PC-3 (cell line): Measurements from ENCODE around the gene TFEC. TPM values are rescaled to one million over a fixed set of nuclear protein-coding genes. Genes with fewer than 3 reads are reported as not detected.

Experiments used
- ATAC-seq: fragments of 200-7000 bp; cut with Tn5 transposase; 2 replicates; pipeline ENCODE4 v1.9.1; 2020; ENCODE audit warnings: mild to moderate bottlenecking, moderate library complexity
- BruUV-seq: library from RNA; stranded (reverse); fragments of 400-500 nt; replicated peaks from 2 replicates; lab custom pipeline; 2021; lab: Mats Ljungman, UMichigan
- CTCF ChIA-PET: fragments of 300-600 bp; sonication (Branson Sonifier 250); formaldehyde crosslinking; loops from one replicate; lab custom pipeline; 2022; ENCODE audit warnings: antibody characterized with exemption; lab: Charles Lee
- POLR2A ChIA-PET: fragments of 300-600 bp; sonication (Branson Sonifier 250); formaldehyde crosslinking; loops from one replicate; lab custom pipeline; 2022; ENCODE audit warnings: antibody characterized with exemption; ENCODE audit not compliant: unreplicated experiment; lab: Charles Lee
- DNase-seq: peaks from one replicate; pipeline ENCODE4 v3.0.0-alpha.2; 2015
- H2AFZ ChIP-seq: fragments of 300-600 bp; sonication (generic); 2 replicates; pipeline ENCODE4 v1.6.0; 2016; ENCODE audit warnings: antibody characterized with exemption, low read length
- H3F3A ChIP-seq: fragments of 300-600 bp; sonication (generic); one replicate; pipeline ENCODE4 v1.6.0; 2017; ENCODE audit warnings: antibody characterized with exemption, low read length, control low read depth, mild to moderate bottlenecking; ENCODE audit not compliant: unreplicated experiment
- H3K27ac ChIP-seq: fragments of 300-600 bp; sonication (generic); 2 replicates; pipeline ENCODE4 v1.5.1; 2016; ENCODE audit warnings: mild to moderate bottlenecking, low read length
- H3K27me3 ChIP-seq: fragments of 300-600 bp; sonication (generic); 2 replicates; pipeline ENCODE4 v1.6.1; 2016; ENCODE audit warnings: low read length, mixed read lengths
- H3K36me3 ChIP-seq: fragments of 300-600 bp; sonication (generic); 2 replicates; pipeline ENCODE4 v1.6.1; 2016; ENCODE audit warnings: low read depth, mixed run types, low read length, mixed read lengths
- H3K4me1 ChIP-seq: fragments of 300-600 bp; sonication (generic); 2 replicates; pipeline ENCODE4 v1.5.1; 2016; ENCODE audit warnings: low read length; ENCODE audit not compliant: insufficient read depth
- H3K4me2 ChIP-seq: fragments of 300-600 bp; sonication (generic); 2 replicates; pipeline ENCODE4 v1.6.0; 2016; ENCODE audit warnings: low read length
- H3K4me3 ChIP-seq: fragments of 300-600 bp; sonication (generic); 2 replicates; pipeline ENCODE4 v1.5.1; 2016; ENCODE audit warnings: mild to moderate bottlenecking, low read length, mixed read lengths
- H3K79me2 ChIP-seq: fragments of 300-600 bp; sonication (generic); 2 replicates; pipeline ENCODE4 v1.6.1; 2017; ENCODE audit warnings: low read length, mixed read lengths
- H3K9ac ChIP-seq: fragments of 300-600 bp; sonication (generic); 2 replicates; pipeline ENCODE4 v1.6.0; 2016; ENCODE audit warnings: mild to moderate bottlenecking, low read length
- H3K9me2 ChIP-seq: fragments of 300-600 bp; sonication (generic); replicated peaks from 2 replicates; pipeline ENCODE4 v1.6.1; 2016; ENCODE audit warnings: mixed run types, low read length, mixed read lengths
- H3K9me3 ChIP-seq: fragments of 300-600 bp; sonication (generic); 2 replicates; pipeline ENCODE4 v1.6.1; 2016; ENCODE audit warnings: low read length, mixed read lengths
- H4K20me1 ChIP-seq: fragments of 300-600 bp; sonication (generic); 2 replicates; pipeline ENCODE4 v1.6.1; 2016; ENCODE audit warnings: low read length, mixed read lengths
- EZH2 ChIP-seq: fragments of 300-600 bp; sonication (generic); IDR thresholded peaks from one replicate; pipeline ENCODE4 v1.6.1; 2017; ENCODE audit warnings: antibody characterized with exemption, mild to moderate bottlenecking, low read length; ENCODE audit not compliant: unreplicated experiment
- EZH2phosphoT487 ChIP-seq: fragments of 300-600 bp; sonication (generic); IDR thresholded peaks from 2 replicates; pipeline ENCODE4 v1.6.1; 2018; ENCODE audit warnings: mild to moderate bottlenecking, antibody characterized with exemption, low read length, borderline replicate concordance
- intact Hi-C: fragments of 100-400 bp; cut with micrococcal nuclease; formaldehyde crosslinking; loops from 2 replicates; pipeline ENCODE4 v1.9.0; 2023
- total RNA-seq: library from RNA; depleted of rRNA; stranded (reverse); fragments of >200 nt; gene quantifications from 2 replicates; pipeline ENCODE4 v1.2.3, GENCODE V29; 2014
- TF ChIP-seq, protein P1 (sequence below): fragments of 300-600 bp; sonication (generic); conservative IDR thresholded peaks from 2 replicates; pipeline ENCODE4 v1.5.1; 2017; ENCODE audit warnings: antibody characterized with exemption, low read depth, mild to moderate bottlenecking, low read length

The TFEC gene
- total RNA-seq, 1 experiment from 2014 or later: 0.15 TPM

DNA sequence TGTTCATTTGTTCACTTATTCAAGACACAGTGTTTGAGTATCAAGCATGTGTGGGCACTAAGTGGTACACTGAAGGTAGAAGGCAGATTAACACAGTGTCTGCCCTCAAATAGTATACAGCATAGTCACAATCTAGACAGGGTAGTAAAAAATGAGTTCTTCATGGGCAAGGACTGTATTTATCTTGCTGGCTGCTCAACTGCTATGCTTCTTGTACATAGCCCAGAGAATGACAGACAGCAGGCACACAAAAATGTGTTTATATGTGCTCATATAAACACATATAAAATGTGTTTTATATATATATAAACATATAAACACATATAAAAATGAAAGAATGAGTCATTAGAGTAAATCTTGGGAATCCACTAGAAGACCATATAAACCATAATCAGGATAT, 43.1 kb downstream of the TFEC start:
- BruUV-seq: no TSS peak
- intact Hi-C loops: no loop called here
- H3K36me3 ChIP-seq: no peaks in the 10 kb centered on the region
- peaks cover 12% of the 10 kb centered on the region; the same call in 1 of the 2 replicates for H3K27me3 ChIP-seq
- no peak overlapping the region for H3K27ac ChIP-seq
- DNase-seq (no peak), ATAC-seq (peak; percentile 87)
- ChIA-PET POLR2A (no interaction called here), CTCF (no interaction called here)
- H4K20me1 ChIP-seq: no peaks in the 10 kb centered on the region
- H3K9me3 ChIP-seq: no peaks in the 10 kb centered on the region
- no peak overlapping the region for H3K4me2 ChIP-seq
- H3F3A ChIP-seq: no peaks in the 10 kb centered on the region
- TF ChIP-seq EZH2phosphoT487 (no peak), EZH2 (no peak)
- TF ChIP-seq, protein P1, sequence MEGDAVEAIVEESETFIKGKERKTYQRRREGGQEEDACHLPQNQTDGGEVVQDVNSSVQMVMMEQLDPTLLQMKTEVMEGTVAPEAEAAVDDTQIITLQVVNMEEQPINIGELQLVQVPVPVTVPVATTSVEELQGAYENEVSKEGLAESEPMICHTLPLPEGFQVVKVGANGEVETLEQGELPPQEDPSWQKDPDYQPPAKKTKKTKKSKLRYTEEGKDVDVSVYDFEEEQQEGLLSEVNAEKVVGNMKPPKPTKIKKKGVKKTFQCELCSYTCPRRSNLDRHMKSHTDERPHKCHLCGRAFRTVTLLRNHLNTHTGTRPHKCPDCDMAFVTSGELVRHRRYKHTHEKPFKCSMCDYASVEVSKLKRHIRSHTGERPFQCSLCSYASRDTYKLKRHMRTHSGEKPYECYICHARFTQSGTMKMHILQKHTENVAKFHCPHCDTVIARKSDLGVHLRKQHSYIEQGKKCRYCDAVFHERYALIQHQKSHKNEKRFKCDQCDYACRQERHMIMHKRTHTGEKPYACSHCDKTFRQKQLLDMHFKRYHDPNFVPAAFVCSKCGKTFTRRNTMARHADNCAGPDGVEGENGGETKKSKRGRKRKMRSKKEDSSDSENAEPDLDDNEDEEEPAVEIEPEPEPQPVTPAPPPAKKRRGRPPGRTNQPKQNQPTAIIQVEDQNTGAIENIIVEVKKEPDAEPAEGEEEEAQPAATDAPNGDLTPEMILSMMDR: no peak
- H2AFZ ChIP-seq: no peak overlapping the region
- H3K9ac ChIP-seq: no peak overlapping the region
- no peaks in the 10 kb centered on the region for H3K4me1 ChIP-seq
- no peak overlapping the region for H3K4me3 ChIP-seq
- no peaks in the 10 kb centered on the region for H3K9me2 ChIP-seq
- H3K79me2 ChIP-seq: no peaks in the 10 kb centered on the region

DNA sequence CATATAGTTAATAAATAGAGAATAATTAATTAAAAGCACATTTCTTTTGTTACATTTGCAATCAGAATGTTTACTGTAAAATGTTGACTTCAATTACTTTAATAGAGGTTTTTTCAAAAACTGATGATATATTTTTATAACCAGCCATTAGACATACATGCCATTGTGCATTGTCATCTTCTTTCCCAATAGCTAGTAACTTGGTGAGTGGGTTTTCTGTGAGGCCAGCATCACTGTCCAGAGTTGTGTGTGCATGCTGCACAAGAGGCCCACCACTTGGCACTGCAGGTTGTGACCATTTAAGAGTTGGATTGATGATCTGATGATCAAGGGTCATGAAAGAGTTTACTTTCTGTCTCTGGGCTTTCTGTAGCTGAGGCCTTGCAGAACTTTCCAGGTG, 46.5 kb downstream of the TFEC start:
- Histone ChIP-seq H3K79me2 (no peaks in the 10 kb centered on the region), H3K9me2 (no peaks in the 10 kb centered on the region), H3K9ac (no peak overlapping the region), H3K27me3 (peaks cover 32% of the 10 kb centered on the region), H3K9me3 (no peaks in the 10 kb centered on the region), H3K4me3 (no peak overlapping the region), H3K4me1 (no peaks in the 10 kb centered on the region), H3F3A (no peaks in the 10 kb centered on the region), H3K27ac (no peak overlapping the region), H2AFZ (no peak overlapping the region), H4K20me1 (no peaks in the 10 kb centered on the region), H3K36me3 (no peaks in the 10 kb centered on the region), H3K4me2 (no peak overlapping the region)
- intact Hi-C loops: loop anchor here (5.0 kb wide), 1 partner anchor 357 kb away; no protein-coding TSS in a partner anchor
- TF ChIP-seq, protein P1: no peak
- no peak for TF ChIP-seq EZH2phosphoT487
- TF ChIP-seq EZH2: no peak
- POLR2A ChIA-PET: no interaction called here
- CTCF ChIA-PET: no interaction called here
- no TSS peak for BruUV-seq
- ATAC-seq (no peak), DNase-seq (no peak)

DNA sequence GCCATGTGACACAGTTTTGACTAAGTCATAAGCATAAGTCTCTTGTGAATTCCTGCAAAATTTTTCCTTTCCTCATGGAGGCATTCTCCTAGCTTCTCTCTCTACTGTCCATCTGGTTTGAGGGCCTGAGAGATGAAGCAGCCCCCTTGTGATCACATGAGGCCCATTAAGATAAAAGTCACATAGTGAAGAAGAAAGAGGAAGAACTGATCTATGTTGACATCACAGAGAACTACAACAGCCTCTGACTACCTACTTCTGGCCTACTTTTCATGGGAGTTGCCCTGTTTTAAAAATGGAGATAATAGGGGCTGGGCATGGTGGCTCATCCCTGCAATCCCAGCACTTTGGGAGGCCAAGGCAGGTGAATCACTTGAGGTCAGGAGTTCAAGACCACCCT, 50.4 kb downstream of the TFEC start:
- Histone ChIP-seq H3K4me1 (no peaks in the 10 kb centered on the region), H3K27ac (no peak overlapping the region), H2AFZ (no peak overlapping the region), H3K4me2 (no peak overlapping the region), H3K27me3 (peaks cover 51% of the 10 kb centered on the region), H3K9me2 (no peaks in the 10 kb centered on the region), H3K36me3 (no peaks in the 10 kb centered on the region), H3K79me2 (no peaks in the 10 kb centered on the region), H3K9me3 (no peaks in the 10 kb centered on the region), H3F3A (no peaks in the 10 kb centered on the region), H3K9ac (no peak overlapping the region), H3K4me3 (no peak overlapping the region), H4K20me1 (no peaks in the 10 kb centered on the region)
- BruUV-seq: no TSS peak
- ChIA-PET CTCF (no interaction called here), POLR2A (no interaction called here)
- no peak for DNase-seq
- no peak for ATAC-seq
- intact Hi-C loops: loop anchor here (5.0 kb wide), 1 partner anchor 353 kb away; no protein-coding TSS in a partner anchor
- TF ChIP-seq EZH2: no peak
- TF ChIP-seq, protein P1: no peak
- TF ChIP-seq EZH2phosphoT487: no peak
